Transverse colon (tissue), 4 donors: Measurements from ENCODE around the gene TBC1D13.

Experiments
- EP300 ChIP-seq: sonication (generic); formaldehyde crosslinking; IDR thresholded peaks from one replicate; pipeline ENCODE4 v1.6.1; 2017; ENCODE audit warnings: antibody characterized with exemption, low read depth
- POLR2A ChIP-seq: fragments of 450-650 bp; IDR thresholded peaks from one replicate; pipeline ENCODE4 v1.6.1; 2016; ENCODE audit warnings: antibody characterized with exemption, mild to moderate bottlenecking, moderate library complexity
- POLR2AphosphoS5 ChIP-seq, 3 donors: sonication (generic); formaldehyde crosslinking; IDR thresholded peaks; one replicate each; pipeline ENCODE4 v1.6.1; 2016; ENCODE audit warnings: antibody characterized with exemption in 3 of 3
- TF ChIP-seq, protein P1 (sequence below), 5 experiments: fragments of 200-600 bp in 3 of 5; fragments of 450-650 bp in 2 of 5; sonication (generic) in 3 of 5; IDR thresholded peaks; 1 replicate in 2 of 5; 2 replicates in 3 of 5; pipeline ENCODE4 v1.5.1; 2016 to 2017; ENCODE audit warnings: antibody characterized with exemption in 5 of 5, inconsistent platforms in 3 of 5, mild to moderate bottlenecking in 2 of 5, moderate library complexity in 1 of 5

DNA sequence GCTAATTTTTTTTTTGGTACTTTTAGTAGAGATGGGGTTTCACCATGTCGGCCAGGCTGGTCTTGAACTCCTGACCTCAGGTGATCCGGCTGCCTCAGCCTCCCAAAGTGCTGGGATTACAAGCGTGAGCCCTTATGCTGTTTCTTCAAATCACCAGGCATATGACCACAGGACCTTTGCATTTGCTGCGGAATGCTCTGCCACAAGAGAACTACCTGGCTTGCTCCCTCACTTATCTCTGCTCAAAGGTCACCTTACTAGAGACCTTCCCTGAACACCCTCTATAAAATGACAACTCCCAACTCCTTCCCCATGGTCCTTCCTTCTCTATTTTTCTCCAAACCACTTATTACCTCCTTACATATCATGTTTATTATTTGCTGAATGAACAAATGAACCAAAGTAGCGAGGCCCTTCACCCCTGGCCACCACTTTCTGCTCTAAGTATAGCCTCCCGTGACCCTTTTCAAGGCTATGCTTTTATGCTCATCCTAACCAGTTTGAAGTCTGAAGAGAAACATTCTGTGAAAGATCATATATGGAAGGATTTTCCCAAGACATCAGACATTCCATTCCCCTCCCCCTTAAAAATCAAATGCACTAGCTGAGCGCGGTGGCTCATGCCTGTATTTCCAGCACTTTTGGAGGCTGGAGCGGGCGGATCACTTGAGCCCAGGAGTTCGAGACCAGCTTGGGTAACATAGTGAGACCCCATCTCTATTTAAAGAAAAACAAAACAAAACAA is 16.6 kb upstream of the TBC1D13 start:
- TF ChIP-seq, protein P1, sequence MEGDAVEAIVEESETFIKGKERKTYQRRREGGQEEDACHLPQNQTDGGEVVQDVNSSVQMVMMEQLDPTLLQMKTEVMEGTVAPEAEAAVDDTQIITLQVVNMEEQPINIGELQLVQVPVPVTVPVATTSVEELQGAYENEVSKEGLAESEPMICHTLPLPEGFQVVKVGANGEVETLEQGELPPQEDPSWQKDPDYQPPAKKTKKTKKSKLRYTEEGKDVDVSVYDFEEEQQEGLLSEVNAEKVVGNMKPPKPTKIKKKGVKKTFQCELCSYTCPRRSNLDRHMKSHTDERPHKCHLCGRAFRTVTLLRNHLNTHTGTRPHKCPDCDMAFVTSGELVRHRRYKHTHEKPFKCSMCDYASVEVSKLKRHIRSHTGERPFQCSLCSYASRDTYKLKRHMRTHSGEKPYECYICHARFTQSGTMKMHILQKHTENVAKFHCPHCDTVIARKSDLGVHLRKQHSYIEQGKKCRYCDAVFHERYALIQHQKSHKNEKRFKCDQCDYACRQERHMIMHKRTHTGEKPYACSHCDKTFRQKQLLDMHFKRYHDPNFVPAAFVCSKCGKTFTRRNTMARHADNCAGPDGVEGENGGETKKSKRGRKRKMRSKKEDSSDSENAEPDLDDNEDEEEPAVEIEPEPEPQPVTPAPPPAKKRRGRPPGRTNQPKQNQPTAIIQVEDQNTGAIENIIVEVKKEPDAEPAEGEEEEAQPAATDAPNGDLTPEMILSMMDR (IDR thresholded peaks at IDR 0.05) = no peak
- no peak for TF ChIP-seq POLR2A
- no peak for TF ChIP-seq POLR2AphosphoS5 (IDR thresholded peaks at IDR 0.05)
- TF ChIP-seq EP300 = no peak
